Epithelial cell of proximal tubule (primary cell): Measurements from ENCODE around the gene B3GALNT2. TPM values are rescaled to one million over a fixed set of nuclear protein-coding genes. Genes with fewer than 3 reads are reported as not detected.
A peak's percentile ranks its signal among the peaks of the same experiment; 100 is the strongest.

Experiments
- DNase-seq: peaks from one replicate; pipeline ENCODE4 v3.0.0-alpha.2; 2011; ENCODE audit warnings: low read depth
- H3K4me3 ChIP-seq: 2 replicates; pipeline ENCODE4 v1.5.1; 2011; ENCODE audit warnings: low read depth, mild to moderate bottlenecking, low read length
- total RNA-seq: library from RNA; depleted of rRNA; stranded (reverse); fragments of >200 nt; gene quantifications from 2 replicates; pipeline ENCODE4 v1.2.3, GENCODE V29; 2015
- TF ChIP-seq, protein P1 (sequence below): conservative IDR thresholded peaks from 2 replicates; pipeline ENCODE4 v1.5.1; 2012; ENCODE audit warnings: low read depth, mild to moderate bottlenecking, low read length

B3GALNT2 gene
- total RNA-seq, 1 donor from 2014 or later: 16.5 TPM

DNA sequence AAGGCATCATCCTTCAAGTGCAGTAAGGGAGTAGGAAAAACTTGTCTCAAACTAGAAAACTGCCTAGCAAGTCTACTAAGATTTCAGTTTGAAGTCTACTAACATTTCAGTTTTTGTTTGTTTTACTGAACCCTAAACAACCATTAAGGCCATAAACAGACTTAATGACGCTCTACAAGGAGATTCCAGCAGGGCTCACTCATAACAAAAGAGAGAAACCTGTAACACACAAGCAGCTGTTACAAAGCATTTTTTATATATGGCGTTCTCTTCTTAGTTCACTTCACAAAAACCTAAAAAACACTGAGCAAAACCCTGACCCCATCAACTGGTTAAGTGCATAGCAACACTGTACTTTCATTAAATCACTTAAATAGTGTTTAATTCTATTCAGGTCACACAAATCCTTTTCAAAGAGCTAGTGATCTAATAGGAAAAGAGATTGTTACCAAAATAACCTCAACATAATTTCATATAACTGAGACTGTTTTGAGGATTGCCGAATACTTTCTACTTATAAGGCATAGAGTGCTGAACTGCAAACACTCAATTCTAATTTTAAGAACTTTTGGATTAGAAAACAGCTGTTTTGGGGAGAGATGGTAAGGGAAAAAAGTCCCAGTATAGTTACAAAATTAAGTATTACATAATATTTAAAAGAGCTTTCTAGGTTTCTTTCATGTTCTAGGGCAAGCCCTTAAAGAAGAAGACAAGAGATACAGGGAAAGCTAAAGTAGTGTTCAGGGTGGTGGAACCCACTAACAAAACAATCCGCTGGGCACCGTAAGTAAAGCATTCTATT lies 1.4 kb downstream of the B3GALNT2 start:
- DNase-seq: no peak
- TF ChIP-seq, protein P1, sequence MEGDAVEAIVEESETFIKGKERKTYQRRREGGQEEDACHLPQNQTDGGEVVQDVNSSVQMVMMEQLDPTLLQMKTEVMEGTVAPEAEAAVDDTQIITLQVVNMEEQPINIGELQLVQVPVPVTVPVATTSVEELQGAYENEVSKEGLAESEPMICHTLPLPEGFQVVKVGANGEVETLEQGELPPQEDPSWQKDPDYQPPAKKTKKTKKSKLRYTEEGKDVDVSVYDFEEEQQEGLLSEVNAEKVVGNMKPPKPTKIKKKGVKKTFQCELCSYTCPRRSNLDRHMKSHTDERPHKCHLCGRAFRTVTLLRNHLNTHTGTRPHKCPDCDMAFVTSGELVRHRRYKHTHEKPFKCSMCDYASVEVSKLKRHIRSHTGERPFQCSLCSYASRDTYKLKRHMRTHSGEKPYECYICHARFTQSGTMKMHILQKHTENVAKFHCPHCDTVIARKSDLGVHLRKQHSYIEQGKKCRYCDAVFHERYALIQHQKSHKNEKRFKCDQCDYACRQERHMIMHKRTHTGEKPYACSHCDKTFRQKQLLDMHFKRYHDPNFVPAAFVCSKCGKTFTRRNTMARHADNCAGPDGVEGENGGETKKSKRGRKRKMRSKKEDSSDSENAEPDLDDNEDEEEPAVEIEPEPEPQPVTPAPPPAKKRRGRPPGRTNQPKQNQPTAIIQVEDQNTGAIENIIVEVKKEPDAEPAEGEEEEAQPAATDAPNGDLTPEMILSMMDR: no peak
- H3K4me3 ChIP-seq: peak overlapping the region; percentile 61

DNA sequence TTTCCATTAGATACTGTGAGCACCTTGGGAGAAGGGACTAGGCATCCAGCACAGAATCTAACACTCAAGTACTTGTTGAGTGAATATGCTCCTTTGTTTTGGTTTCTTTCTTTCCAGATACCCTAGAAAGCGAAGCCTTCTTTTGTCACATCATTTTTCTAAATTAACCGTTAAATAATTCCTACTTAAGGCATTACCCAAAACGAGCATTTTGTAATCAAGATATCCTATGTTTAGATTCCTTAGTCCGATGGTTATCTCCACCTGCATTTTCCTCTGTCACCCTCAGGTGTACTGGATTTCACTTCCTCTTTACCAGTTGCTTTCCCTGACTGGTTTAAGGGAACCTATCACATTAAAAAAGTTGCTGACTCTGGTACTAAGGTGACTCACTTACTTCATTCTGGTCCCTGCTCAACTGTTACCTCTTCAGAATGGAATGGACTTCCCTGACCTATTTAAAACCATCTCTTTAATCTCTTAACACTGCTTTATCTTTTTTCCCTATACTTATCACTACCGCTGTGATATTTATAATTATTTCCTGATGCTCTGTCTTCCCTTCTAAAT lies 3.2 kb downstream of the B3GALNT2 start:
- no peak overlapping the region for H3K4me3 ChIP-seq
- TF ChIP-seq, protein P1: no peak
- no peak for DNase-seq

DNA sequence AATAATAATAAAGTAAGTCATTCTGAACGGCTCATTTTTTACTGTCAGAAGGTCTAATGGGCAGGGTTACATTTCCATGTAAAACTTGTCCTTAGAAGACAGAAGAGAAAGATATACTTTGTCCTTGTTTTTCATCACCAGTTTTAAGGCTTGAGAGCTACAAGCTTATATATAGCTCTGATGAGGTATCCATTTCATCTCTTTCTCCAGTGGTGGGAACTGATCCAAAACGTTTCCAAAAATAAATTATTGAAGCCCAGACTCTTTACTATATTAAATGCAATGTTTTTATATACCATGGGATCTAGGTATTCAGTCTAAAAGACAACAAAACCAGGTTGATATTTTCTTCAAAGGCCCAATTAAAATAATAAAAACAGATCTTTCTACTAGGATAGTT lies 8.7 kb downstream of the B3GALNT2 start:
- TF ChIP-seq, protein P1: no peak
- H3K4me3 ChIP-seq: no peak overlapping the region
- DNase-seq: no peak

DNA sequence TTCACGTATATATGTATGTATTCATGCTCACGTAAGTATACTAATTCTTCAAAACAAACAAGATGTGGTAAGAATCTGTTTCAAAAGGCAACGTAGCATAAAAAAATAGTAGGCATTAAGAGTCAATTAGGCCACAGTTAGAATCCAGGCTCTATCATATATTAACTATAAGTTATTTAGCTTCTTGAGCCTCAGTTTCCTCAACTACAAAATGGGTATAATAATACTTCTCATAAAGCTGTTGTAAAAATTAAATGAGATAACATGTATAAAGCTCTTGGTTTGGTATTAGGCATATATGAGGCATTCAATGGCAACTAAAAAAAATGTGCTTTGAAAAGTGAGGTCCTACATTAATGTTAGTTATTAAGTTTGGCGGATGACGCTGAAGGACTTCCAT lies 9.2 kb downstream of the B3GALNT2 start:
- no peak overlapping the region for H3K4me3 ChIP-seq
- TF ChIP-seq, protein P1: no peak
- no peak for DNase-seq

DNA sequence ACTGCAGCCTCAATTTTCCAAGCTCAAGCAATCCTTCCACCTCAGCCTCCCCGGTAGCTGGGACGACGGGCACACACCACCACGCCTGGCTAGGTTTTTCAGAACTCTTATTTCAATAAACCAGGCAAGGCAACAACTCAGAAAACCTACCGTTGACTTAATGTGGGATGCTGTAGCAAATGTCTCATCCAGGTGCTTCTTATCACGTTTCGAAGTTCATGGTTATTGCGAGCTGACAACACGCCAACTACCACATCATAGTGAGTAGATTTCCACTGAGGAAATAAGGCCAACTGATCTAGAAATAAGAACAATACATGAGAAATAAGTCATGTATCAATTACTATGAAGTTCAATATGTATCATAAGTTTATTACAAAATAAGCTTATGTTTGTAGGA lies 9.7 kb downstream of the B3GALNT2 start:
- no peak for DNase-seq
- no peak overlapping the region for H3K4me3 ChIP-seq
- TF ChIP-seq, protein P1: no peak

DNA sequence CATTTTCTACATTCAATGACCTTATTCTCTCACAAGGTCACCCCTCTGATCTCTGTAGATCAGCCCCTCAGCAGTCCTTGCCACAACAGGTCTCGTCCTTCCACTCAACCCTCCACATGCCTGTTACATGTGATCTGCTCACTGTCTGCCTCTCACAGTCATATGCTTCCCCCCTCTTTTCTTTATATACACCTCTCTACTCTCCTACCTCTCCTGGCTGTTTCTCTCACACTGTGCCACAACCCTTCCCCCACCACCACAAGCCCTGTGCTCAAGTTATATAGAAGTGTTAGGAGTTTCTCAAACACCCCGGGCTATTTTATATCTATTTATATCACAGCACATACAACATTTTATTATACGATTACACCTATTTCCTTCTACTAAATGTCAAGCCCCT lies 12.6 kb downstream of the B3GALNT2 start:
- no peak for DNase-seq
- TF ChIP-seq, protein P1: no peak
- H3K4me3 ChIP-seq: no peak overlapping the region

DNA sequence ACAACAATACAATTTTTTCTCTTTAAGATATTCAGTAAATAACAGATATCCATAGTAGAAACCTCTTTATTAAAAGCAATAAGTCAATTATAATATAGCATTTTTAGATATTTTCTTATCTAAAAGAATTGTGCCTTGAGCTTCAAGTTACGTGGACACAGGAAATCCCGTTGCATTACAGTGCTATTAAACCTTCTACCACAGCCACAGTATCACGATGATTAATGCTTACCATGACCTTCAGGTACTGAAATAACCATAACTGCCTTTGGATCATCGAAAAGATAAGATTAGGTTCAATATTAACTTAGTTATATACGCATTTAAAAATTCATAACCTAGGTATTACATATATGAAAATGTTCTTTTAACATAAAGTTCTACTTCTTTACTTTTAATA lies 17.9 kb downstream of the B3GALNT2 start:
- H3K4me3 ChIP-seq: no peak overlapping the region
- DNase-seq: no peak
- TF ChIP-seq, protein P1: no peak
